RWPE1 (cell line): ENCODE results near the gene DLGAP4.
"Not testable (repeated sequence)": the region's sequence is repeated elsewhere in the genome, so short reads cannot be mapped to it uniquely, and the experiment has no call there.

Experiments used
- CTCF ChIA-PET: fragments of 350-600 bp; sonication (Branson Sonifier 250); formaldehyde crosslinking; extraction: SDS; loops from one replicate; lab custom pipeline; 2021; lab: Yijun Ruan, JAX
- POLR2A ChIA-PET: fragments of 400-600 bp; formaldehyde crosslinking; extraction: SDS; loops from one replicate; lab custom pipeline; 2020; ENCODE audit warnings: antibody characterized with exemption; ENCODE audit not compliant: low non-redundant PET; lab: Yijun Ruan, JAX
- DNase-seq: peaks from one replicate; pipeline ENCODE4 v3.0.0; 2012; ENCODE audit warnings: low spot score
- H3K27ac ChIP-seq: fragments of 450-650 bp; 2 replicates; pipeline ENCODE4 v1.5.1; 2017
- TF ChIP-seq, protein P1 (sequence below): fragments of 450-650 bp; conservative IDR thresholded peaks from 2 replicates; pipeline ENCODE4 v1.5.1; 2017; ENCODE audit warnings: low read depth, mild to moderate bottlenecking

Gene DLGAP4

DNA sequence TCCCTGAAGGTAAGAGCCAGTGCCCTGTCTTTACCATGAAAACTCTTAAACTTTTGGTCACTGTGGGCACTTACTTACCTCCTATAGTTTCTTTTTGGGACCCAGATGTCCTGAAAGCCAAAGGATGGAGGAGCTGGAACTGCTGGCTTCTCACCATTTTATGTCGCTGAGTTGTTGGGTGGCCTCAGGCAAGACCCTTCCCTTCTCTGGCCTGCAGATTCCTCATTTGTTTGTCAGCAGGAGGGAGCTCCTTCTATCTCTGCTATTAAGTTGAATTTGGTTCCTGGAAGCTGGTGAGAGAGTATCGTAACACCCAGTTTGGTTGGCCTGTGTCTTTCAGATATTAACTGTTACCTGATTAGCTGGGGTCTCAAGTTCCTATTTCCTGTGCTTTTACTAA, 167.0 kb downstream of the DLGAP4 start:
- POLR2A ChIA-PET, result interaction anchor here (0.6 kb wide), 1 partner anchor 72 kb away, joined by 3 read pairs; no protein-coding TSS in a partner anchor
- CTCF ChIA-PET, result interaction anchor here (0.5 to 0.8 kb wide), 3 partner anchors 18 to 481 kb away, joined by 3 to 5 read pairs (median 5); no protein-coding TSS in a partner anchor
- TF ChIP-seq, protein P1, sequence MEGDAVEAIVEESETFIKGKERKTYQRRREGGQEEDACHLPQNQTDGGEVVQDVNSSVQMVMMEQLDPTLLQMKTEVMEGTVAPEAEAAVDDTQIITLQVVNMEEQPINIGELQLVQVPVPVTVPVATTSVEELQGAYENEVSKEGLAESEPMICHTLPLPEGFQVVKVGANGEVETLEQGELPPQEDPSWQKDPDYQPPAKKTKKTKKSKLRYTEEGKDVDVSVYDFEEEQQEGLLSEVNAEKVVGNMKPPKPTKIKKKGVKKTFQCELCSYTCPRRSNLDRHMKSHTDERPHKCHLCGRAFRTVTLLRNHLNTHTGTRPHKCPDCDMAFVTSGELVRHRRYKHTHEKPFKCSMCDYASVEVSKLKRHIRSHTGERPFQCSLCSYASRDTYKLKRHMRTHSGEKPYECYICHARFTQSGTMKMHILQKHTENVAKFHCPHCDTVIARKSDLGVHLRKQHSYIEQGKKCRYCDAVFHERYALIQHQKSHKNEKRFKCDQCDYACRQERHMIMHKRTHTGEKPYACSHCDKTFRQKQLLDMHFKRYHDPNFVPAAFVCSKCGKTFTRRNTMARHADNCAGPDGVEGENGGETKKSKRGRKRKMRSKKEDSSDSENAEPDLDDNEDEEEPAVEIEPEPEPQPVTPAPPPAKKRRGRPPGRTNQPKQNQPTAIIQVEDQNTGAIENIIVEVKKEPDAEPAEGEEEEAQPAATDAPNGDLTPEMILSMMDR, result no peak
- no peak for DNase-seq
- H3K27ac ChIP-seq, result peak overlapping the region; percentile 82

DNA sequence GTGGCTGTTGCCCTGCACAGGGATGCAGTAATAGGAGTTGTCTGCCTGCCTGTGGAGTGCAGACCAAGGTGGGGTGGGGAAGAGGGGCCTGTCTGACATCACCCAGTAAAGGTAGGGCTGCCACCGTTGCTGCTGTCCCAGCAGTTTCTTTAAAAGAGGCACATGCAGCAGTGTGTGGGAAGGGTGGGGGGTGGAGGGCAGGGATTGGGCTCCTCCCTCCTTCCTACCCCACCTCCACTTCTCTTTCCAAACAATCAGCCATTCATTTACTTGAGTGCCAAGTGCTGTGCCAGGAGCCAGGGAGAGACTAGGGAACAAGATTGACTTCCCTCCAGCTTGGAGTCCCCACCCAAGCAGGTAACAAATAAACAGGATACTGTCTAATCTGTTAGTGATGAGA, 168.4 kb downstream of the DLGAP4 start:
- CTCF ChIA-PET, result no interaction called here

DNA sequence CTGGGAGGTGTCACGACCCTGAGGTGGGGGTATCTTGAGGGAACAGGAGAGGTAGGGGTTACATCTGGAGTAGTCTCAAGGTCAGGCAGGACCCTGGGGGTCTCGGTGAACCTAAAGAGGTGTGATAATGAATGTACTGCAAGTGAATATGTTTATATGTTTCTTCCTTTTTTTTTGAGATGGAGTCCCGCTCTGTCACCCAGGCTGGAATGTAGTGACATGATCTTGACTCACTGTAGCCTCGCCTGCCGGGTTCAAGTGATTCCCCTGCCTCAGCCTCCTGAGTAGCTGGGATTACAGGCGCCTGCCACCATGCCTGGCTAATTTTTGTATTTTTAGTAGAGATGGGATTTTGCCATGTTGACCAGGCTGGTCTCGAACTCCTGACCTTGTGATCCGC, 168.9 kb downstream of the DLGAP4 start:
- peak overlapping the region; percentile 22 for H3K27ac ChIP-seq
- POLR2A ChIA-PET, CTCF ChIA-PET, DNase-seq: not testable (repeated sequence)

More for the DNA sequence above, 168.4 kb downstream of the DLGAP4 start:
- peak overlapping the region; percentile 22 for H3K27ac ChIP-seq
- no peak for DNase-seq
- TF ChIP-seq, protein P1, result no peak
- POLR2A ChIA-PET, result no interaction called here

DNA sequence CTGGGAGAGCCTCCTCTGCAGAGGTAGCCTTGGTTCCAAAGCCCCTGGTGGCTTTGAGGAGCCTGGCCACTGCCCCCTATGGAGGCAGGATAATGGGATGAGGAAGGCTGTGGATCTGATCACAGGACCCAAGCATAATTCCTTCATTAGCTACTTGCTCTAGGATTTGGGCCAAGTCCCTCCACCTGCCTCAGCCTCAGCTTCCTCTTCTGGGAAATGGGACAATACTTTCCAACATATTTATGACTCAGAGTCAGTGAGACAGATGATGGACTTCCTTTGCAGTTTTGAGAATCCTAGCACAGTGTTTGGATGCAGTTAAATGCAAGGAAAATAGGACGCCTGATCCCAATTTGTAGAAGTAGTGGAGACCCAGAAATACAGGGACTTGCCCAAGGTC, 171.3 kb downstream of the DLGAP4 start:
- CTCF ChIA-PET, result interaction anchor here (0.6 kb wide), 2 partner anchors 74 to 90 kb away, joined by 3 to 4 read pairs; no protein-coding TSS in a partner anchor
- no peak for DNase-seq
- POLR2A ChIA-PET, result interaction anchor here (0.7 kb wide), 1 partner anchor 227 kb away, joined by 3 read pairs; no protein-coding TSS in a partner anchor
- TF ChIP-seq, protein P1, result no peak
- no peak overlapping the region for H3K27ac ChIP-seq

DNA sequence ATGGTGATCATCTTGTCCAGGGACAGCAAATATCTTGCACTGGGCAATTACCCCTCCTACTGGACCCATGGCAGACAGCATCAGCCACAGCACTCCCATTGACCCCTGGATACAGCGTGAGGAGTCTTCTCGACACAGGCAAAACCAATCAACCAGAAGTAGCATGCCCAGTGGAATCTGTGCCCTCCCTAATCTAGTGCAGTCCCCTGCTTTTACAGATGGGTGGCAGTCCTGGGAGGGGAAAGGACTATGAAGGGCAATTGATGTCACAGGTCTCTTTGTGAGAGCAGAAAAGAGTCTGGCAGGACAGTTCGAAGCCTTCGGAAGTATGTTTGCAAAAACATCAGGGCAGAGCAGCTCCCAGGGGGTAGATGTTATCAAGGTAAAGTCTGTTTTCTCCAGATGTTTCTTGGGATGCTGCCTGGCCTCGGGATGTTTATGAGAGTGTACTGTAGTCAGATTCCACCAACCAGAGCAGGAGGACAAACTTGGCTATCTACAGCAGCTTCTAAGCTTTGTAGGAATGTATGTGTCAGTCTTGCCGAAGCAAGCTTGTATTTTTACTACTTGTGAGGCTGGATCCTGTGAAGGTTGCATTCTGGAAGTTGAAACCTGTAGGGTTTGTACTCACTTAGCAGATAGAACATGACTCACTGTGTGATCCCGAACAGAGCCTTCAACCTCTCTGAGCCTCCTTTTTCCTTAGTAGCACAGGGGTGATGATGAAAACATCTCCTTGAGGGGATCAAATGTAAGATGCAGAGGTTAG, 172.2 kb downstream of the DLGAP4 start:
- no peak overlapping the region for H3K27ac ChIP-seq
- TF ChIP-seq, protein P1, result no peak
- ChIA-PET CTCF (interaction anchor here (0.6 kb wide), 1 partner anchor 73 kb away, joined by 3 read pairs; no protein-coding TSS in a partner anchor), POLR2A (no interaction called here)
- no peak for DNase-seq

DNA sequence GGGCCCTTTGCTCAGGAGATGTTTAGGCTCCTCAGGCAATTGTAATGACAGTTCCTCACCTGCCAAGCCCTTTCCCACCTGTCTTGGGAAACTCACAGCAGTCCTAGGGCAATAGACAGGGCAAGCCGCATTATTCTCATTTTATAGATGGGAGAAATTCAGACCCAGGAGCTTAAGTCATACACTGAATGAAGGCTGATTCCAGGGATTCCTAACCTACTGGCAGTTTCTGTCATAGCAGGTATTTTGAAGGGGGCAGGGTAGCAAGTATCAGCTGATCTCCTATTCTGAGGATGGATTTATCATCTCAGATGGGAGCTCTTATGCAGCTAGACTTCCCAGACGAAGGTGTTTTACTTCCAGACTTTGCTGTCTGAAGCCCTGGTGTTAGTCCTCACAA, 173.8 kb downstream of the DLGAP4 start:
- TF ChIP-seq, protein P1, result no peak
- ChIA-PET CTCF (interaction anchor here (0.7 to 1.0 kb wide), 2 partner anchors 20 to 126 kb away, joined by 3 to 5 read pairs; partner anchors contain the start of gene RAB5IF), POLR2A (no interaction called here)
- H3K27ac ChIP-seq, result peak overlapping the region; percentile 13
- no peak for DNase-seq

DNA sequence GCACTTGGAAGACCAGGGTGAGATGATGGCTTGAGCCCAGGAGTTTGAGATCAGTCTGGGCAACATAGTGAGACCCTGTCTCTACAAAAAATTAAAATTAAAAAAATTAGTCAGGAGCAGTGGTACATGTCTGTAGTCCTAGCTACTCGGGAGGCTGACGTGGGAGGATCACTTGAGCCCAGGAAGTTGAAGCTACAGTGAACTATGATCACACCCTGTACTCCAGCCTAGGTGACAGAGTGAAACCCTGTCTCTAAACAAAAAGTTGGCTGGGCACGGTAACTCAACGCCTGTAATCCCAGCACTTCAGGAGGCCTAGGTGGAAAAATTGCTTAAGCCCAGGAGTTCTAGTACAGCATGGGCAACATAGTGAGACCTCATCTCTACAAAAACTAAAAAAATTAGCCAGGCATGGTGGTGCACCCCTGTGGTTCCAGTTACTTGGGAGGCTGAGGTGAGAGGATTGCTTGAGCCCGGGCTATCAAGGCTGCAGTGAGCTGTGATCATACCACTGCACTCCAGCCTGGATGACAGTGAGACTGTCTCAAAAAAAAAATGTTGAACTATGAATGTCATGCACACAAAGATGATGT, 174.4 kb downstream of the DLGAP4 start:
- TF ChIP-seq, protein P1, result no peak
- H3K27ac ChIP-seq, result no peak overlapping the region
- ChIA-PET CTCF (interaction anchor here (0.6 to 0.7 kb wide), 3 partner anchors 20 to 572 kb away, joined by 3 read pairs; no protein-coding TSS in a partner anchor), POLR2A (no interaction called here)
- no peak for DNase-seq
